Right lobe of liver (tissue), 6 donors: Measurements from ENCODE around the gene HSP90AA1. TPM values are rescaled to one million over a fixed set of nuclear protein-coding genes. Genes with fewer than 3 reads are reported as not detected.

Experiments used
- ATAC-seq, 4 donors: fragments of 200-7000 bp; cut with Tn5 transposase; one replicate each; pipeline ENCODE4 v1.9.1; 2020; ENCODE audit warnings: mild to moderate bottlenecking in 4 of 4, moderate library complexity in 4 of 4
- DNase-seq, 3 donors: peaks; one replicate each; pipeline ENCODE4 v3.0.0-alpha.2; 2020
- H3K27ac ChIP-seq, 3 donors: fragments of 200-600 bp; one replicate each; pipeline ENCODE4 v1.8.0; 2022
- H3K27me3 ChIP-seq, 2 donors: fragments of 200-600 bp; one replicate each; pipeline ENCODE4 v1.8.0; 2022
- H3K36me3 ChIP-seq, 4 donors: fragments of 200-600 bp; sonication (generic) in 1 of 4; one replicate each; pipeline versions ENCODE4 v1.5.1 to v1.8.0; 2017 to 2022; ENCODE audit warnings: control low read depth in 1 of 4
- H3K4me1 ChIP-seq, 4 donors: fragments of 200-600 bp; sonication (generic) in 1 of 4; one replicate each; pipeline versions ENCODE4 v1.5.1 to v1.8.0; 2017 to 2022; ENCODE audit warnings: control low read depth in 1 of 4
- H3K4me3 ChIP-seq, 3 donors: fragments of 200-600 bp; one replicate each; pipeline ENCODE4 v1.8.0; 2022
- H3K9me3 ChIP-seq, 4 donors: fragments of 200-600 bp; sonication (generic) in 1 of 4; one replicate each; pipeline versions ENCODE4 v1.5.1 to v1.8.0; 2017 to 2022; ENCODE audit warnings: control low read depth in 1 of 4
- CTCF ChIP-seq, 4 donors: fragments of 200-600 bp in 3 of 4; fragments of 450-650 bp in 1 of 4; IDR thresholded peaks; one replicate each; pipeline versions ENCODE4 v1.5.1 to v1.8.0; 2016 to 2022; ENCODE audit warnings: antibody characterized with exemption in 4 of 4, mild to moderate bottlenecking in 2 of 4
- POLR2A ChIP-seq: fragments of 450-650 bp; IDR thresholded peaks from one replicate; pipeline ENCODE4 v1.6.1; 2017; ENCODE audit warnings: antibody characterized with exemption, mild to moderate bottlenecking
- WGBS: methylation state at CpG from one replicate; pipeline ENCODE4 v1.1.6; 2018; ENCODE audit warnings: low coverage, low lambda C conversion rate; ENCODE audit not compliant: insufficient coverage; ENCODE audit errors: missing lambda C conversion rate; 5-methylcytosine and 5-hydroxymethylcytosine counted together
- intact Hi-C, 2 donors: fragments of 100-400 bp; cut with DNase I; formaldehyde crosslinking; loops; one replicate each; pipeline versions ENCODE4 v1.11.2 to v1.14.1; 2022
- total RNA-seq, 6 experiments: library from RNA; depleted of rRNA in 2 of 6; stranded (reverse); fragments of >200 nt in 2 of 6; fragmentation: NEBNext Ultra II Directional in 3 of 6; extraction: Animal tissue kit (Norgen Biotek cat#: 25700) in 3 of 6; gene quantifications; one replicate each; pipeline versions ENCODE4 v1.1.0 to v1.2.4, GENCODE V29; 2016 to 2023
- donor health status: DM: no; HTN: yes; CAD: no.
- donor health status: DM: no; HTN: no; CAD: no.
- donor health status: DM: no; HTN: no; CAD: no.
- donor health status: DM: no; HTN: yes; CAD: no.
- donor health status: DM: no; HTN: yes; CAD: no.

HSP90AA1 gene
- total RNA-seq, 6 experiments from 2014 or later, result 118 to 672 (median 325) TPM

DNA sequence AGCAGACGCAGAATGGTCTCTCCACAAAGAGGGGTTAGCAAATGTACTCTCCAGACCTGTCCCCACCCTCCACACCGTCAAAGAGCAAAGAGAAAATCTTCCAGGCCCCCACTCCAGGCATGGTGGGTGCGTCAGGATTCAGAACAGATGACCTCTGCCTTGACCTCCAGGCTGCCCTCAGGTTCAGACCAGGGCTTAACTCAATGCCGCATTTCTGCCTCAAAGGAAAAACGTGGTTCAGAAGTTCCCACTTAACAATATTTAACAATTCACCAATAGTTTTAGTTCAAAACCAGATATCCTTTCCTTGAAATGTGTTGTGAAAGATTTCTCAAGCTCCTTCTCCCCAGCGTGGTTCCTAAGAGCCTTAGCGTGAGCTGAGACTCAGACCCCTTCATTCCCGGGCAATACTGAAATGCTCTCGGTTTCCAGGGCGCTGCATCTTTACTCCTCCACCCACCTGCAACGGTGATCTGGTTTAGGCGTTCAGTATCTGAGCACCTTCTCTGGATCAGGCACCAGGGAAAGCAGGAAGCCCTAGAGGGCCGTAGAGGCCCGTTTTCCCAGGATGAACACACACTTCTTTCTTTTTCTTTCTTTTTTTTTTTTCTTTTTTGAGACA lies 22.9 kb downstream of the HSP90AA1 start:
- Histone ChIP-seq H3K4me1 (no peaks in the 10 kb centered on the region), H3K27ac (no peak overlapping the region), H3K27me3 (no peaks in the 10 kb centered on the region), H3K36me3 (no peaks in the 10 kb centered on the region), H3K9me3 (no peaks in the 10 kb centered on the region), H3K4me3 (no peak overlapping the region)
- peak in 1 of 3 donors; percentile 11 for DNase-seq
- TF ChIP-seq POLR2A (no peak), CTCF (IDR thresholded peaks at IDR 0.05) (no peak)
- intact Hi-C loops, result no loop called here
- WGBS, result 71% methylated on average over 8 of the region's 14 CpGs
- ATAC-seq, result no peak

GRCh38 chr14:102063109-102063807 lies 23.6 kb downstream of the HSP90AA1 start:
- peak; percentile 96 to 100 (median 98) for ATAC-seq
- Histone ChIP-seq H3K4me3 (no peak overlapping the region), H3K36me3 (no peaks in the 10 kb centered on the region), H3K27me3 (no peaks in the 10 kb centered on the region), H3K4me1 (no peaks in the 10 kb centered on the region), H3K27ac (no peak overlapping the region), H3K9me3 (no peaks in the 10 kb centered on the region)
- DNase-seq, result peak; percentile 84 to 88 (median 87)
- intact Hi-C loops, result no loop called here
- TF ChIP-seq CTCF (IDR thresholded peaks at IDR 0.05) (peak; percentile 41 to 54 (median 48)), POLR2A (no peak)
- 26% methylated on average over 23 of the region's 26 CpGs for WGBS

- no peak overlapping the region for H3K27ac ChIP-seq
- WGBS, result 44% methylated on average over 5 of the region's 5 CpGs
- TF ChIP-seq POLR2A, result no peak
- TF ChIP-seq CTCF (IDR thresholded peaks at IDR 0.05), result no peak
- no peaks in the 10 kb centered on the region for H3K36me3 ChIP-seq
- no peak for ATAC-seq
- no peaks in the 10 kb centered on the region for H3K4me1 ChIP-seq
- no peaks in the 10 kb centered on the region for H3K27me3 ChIP-seq
- H3K9me3 ChIP-seq, result no peaks in the 10 kb centered on the region
- no peak for DNase-seq
- intact Hi-C loops, result loop anchor here in 1 of 2 donors (5.0 kb wide), 1 partner anchor 43 kb away; no protein-coding TSS in a partner anchor
- no peak overlapping the region for H3K4me3 ChIP-seq
Measured at GRCh38 chr14:102058961-102059360, 27.9 kb downstream of the HSP90AA1 start.

DNA sequence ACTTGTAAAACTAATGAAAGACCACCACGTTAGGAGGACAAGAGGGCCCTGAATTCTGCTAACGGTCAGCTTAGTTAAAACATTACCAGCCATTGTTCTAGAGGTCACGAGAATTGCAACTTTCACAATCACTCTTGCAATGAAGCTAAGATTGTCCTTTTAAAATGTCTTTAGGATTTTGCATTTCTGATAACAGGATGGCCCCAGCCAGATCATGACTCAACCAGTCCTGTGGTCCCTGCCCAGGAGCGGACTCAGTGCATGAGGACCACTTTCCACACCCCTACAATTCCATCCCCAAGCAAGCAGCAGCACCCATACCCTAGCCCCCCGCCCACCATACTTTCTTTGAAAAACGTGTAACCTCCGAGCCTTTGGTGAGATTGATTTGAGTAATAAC lies 28.7 kb downstream of the HSP90AA1 start:
- ATAC-seq (no peak), DNase-seq (no peak)
- intact Hi-C loops, result loop anchor here in 1 of 2 donors (5.0 kb wide), 1 partner anchor 44 kb away; no protein-coding TSS in a partner anchor
- 54% methylated on average over 7 of the region's 7 CpGs for WGBS
- no peaks in the 10 kb centered on the region for H3K9me3 ChIP-seq
- H3K27me3 ChIP-seq, result no peaks in the 10 kb centered on the region
- H3K27ac ChIP-seq, result no peak overlapping the region
- no peak overlapping the region for H3K4me3 ChIP-seq
- H3K36me3 ChIP-seq, result no peaks in the 10 kb centered on the region
- no peak for TF ChIP-seq POLR2A
- no peak for TF ChIP-seq CTCF (IDR thresholded peaks at IDR 0.05)
- H3K4me1 ChIP-seq, result no peaks in the 10 kb centered on the region
